SK-N-MC (cell line): ENCODE data around the gene PDE1A.

Source experiments
- EZH2 ChIP-seq: fragments of 200-600 bp; sonication (generic); IDR thresholded peaks from one replicate; pipeline ENCODE4 v1.6.1; 2017; ENCODE audit warnings: antibody characterized with exemption
- FOXP2 ChIP-seq: optimal IDR thresholded peaks from 2 replicates; pipeline ENCODE3; 2011; ENCODE audit warnings: mild to moderate bottlenecking, moderate library complexity; ENCODE audit not compliant: insufficient read depth; ENCODE audit errors: extremely low read length, control extremely low read depth
- POLR2AphosphoS5 ChIP-seq: IDR thresholded peaks from 2 replicates; pipeline ENCODE4 v1.6.1; 2012; ENCODE audit warnings: mild to moderate bottlenecking, low read depth, low read length, borderline replicate concordance

GRCh38 chr2:182110347-182110746 is 316.5 kb downstream of the PDE1A start:
- TF ChIP-seq EZH2 = no peak
- no peak for TF ChIP-seq POLR2AphosphoS5
- TF ChIP-seq FOXP2 = no peak
